K562 (cell line): ENCODE data around the gene C1QTNF6. TPM values are rescaled to one million over a fixed set of nuclear protein-coding genes. Genes with fewer than 3 reads are reported as not detected.
A peak's percentile ranks its signal among the peaks of the same experiment; 100 is the strongest.

Experiments
- ATAC-seq: fragments of 200-7000 bp; cut with Tn5 transposase; 3 replicates; pipeline ENCODE4 v1.9.1; 2020; ENCODE audit warnings: moderate library complexity
- BruUV-seq: library from RNA; stranded (reverse); fragments of 400-500 nt; replicated peaks from 2 replicates; lab custom pipeline; 2021; lab: Mats Ljungman, UMichigan
- CTCF ChIA-PET: fragments of 300-600 bp; formaldehyde crosslinking; extraction: SDS; loops from one replicate; lab custom pipeline; 2021; ENCODE audit warnings: low intra/inter-chr PET ratio; lab: Yijun Ruan, JAX
- POLR2A ChIA-PET: fragments of 300-600, 350-650 bp; sonication (Branson Sonifier 250); formaldehyde crosslinking; extraction: SDS; loops from one replicate; lab custom pipeline; 2021; ENCODE audit warnings: antibody characterized with exemption, inconsistent platforms; lab: Yijun Ruan, JAX
- DNase-seq, 4 experiments: peaks; one replicate each; pipeline versions ENCODE4 v3.0.0 to v3.0.0-alpha.2; 2011 to 2018; ENCODE audit warnings: low spot score in 3 of 4, mixed read lengths in 3 of 4; ENCODE audit errors: extremely low read depth in 1 of 4
- FAIRE-seq: peaks from 2 replicates; lab custom pipeline; 2011; peaks lifted over from hg19 to GRCh38; lab: Jason Lieb, UNC
- H2AFZ ChIP-seq: 2 replicates; pipeline ENCODE4 v1.6.0; 2011; ENCODE audit warnings: low read depth, low read length, control low read depth, inconsistent platforms
- H3K27ac ChIP-seq: fragments of 200-600 bp; 3 replicates; pipeline ENCODE4 v1.8.0; 2011; ENCODE audit warnings: low read depth, mild to moderate bottlenecking, control low read depth, inconsistent platforms, low read length, moderate library complexity, mixed read lengths; ENCODE audit errors: extremely low read depth
- H3K27me3 ChIP-seq, 2 experiments: fragments of 300-600 bp in 1 of 2; 2 replicates in 1 of 2; 3 replicates in 1 of 2; pipeline versions ENCODE4 v1.6.0 to v1.8.0; 2011; ENCODE audit warnings: inconsistent platforms in 2 of 2, low read length in 2 of 2, mild to moderate bottlenecking in 1 of 2, mixed read lengths in 1 of 2, moderate library complexity in 1 of 2; ENCODE audit not compliant: control insufficient read depth in 2 of 2, insufficient read depth in 2 of 2
- H3K36me3 ChIP-seq: fragments of 300-600 bp; 3 replicates; pipeline ENCODE4 v1.8.0; 2011; ENCODE audit warnings: mild to moderate bottlenecking, low read length, inconsistent platforms; ENCODE audit not compliant: control insufficient read depth, insufficient read depth
- H3K4me1 ChIP-seq, 2 experiments: fragments of 200-600 bp in 1 of 2; replicated peaks in 1 of 2; 2 replicates in 1 of 2; 3 replicates in 1 of 2; pipeline versions ENCODE4 v1.5.1 to v1.8.0; 2011; ENCODE audit warnings: inconsistent platforms in 2 of 2, low read length in 2 of 2, mild to moderate bottlenecking in 1 of 2, mixed read lengths in 1 of 2, moderate library complexity in 1 of 2; ENCODE audit not compliant: control insufficient read depth in 2 of 2, insufficient read depth in 2 of 2
- H3K4me2 ChIP-seq: 2 replicates; pipeline ENCODE4 v1.6.1; 2011; ENCODE audit warnings: low read length, control low read depth, inconsistent platforms, mixed read lengths; ENCODE audit not compliant: insufficient read depth
- H3K4me3 ChIP-seq: fragments of 200-600 bp; sonication (generic), shearing (Covaris generic); 2 replicates; pipeline ENCODE4 v1.5.1; 2016; ENCODE audit warnings: control low read depth, inconsistent platforms
- H3K79me2 ChIP-seq: fragments of 200-600 bp; 3 replicates; pipeline ENCODE4 v1.8.0; 2011; ENCODE audit warnings: low read length, inconsistent platforms; ENCODE audit not compliant: control insufficient read depth, insufficient read depth
- H3K9ac ChIP-seq, 2 experiments: 2 replicates each; pipeline versions ENCODE4 v1.6.0 to v1.6.1; 2011; ENCODE audit warnings: low read depth in 2 of 2, low read length in 2 of 2, control low read depth in 1 of 2, inconsistent platforms in 1 of 2, mild to moderate bottlenecking in 1 of 2, mixed read lengths in 1 of 2; ENCODE audit not compliant: insufficient read depth in 1 of 2
- H3K9me1 ChIP-seq: one replicate; pipeline ENCODE4 v1.6.0; 2011; ENCODE audit warnings: inconsistent platforms, mild to moderate bottlenecking, low read length, moderate library complexity; ENCODE audit not compliant: control insufficient read depth, insufficient read depth
- H3K9me3 ChIP-seq: replicated peaks from 2 replicates; pipeline ENCODE4 v1.5.1; 2011; ENCODE audit warnings: low read depth, low read length, inconsistent platforms; ENCODE audit not compliant: control insufficient read depth, insufficient read depth
- H4K20me1 ChIP-seq: replicated peaks from 2 replicates; pipeline ENCODE4 v1.6.1; 2011; ENCODE audit warnings: low read length, inconsistent platforms, mixed read lengths; ENCODE audit not compliant: control insufficient read depth, insufficient read depth
- CHCHD3 ChIP-seq: fragments of 250-450 bp; sonication (Bioruptor Pico); IDR thresholded peaks from 2 replicates; pipeline ENCODE4 v2.1.2; 2022; ENCODE audit warnings: mild to moderate bottlenecking
- CUX1 ChIP-seq: fragments of 200-800 bp; sonication (Bioruptor generic); IDR thresholded peaks from 2 replicates; pipeline ENCODE4 v1.6.1; 2016; ENCODE audit warnings: missing genetic modification characterization, missing compliant biosample characterization
- JUND ChIP-seq, 2 experiments: IDR thresholded peaks; 2 replicates in 1 of 2; 3 replicates in 1 of 2; pipeline ENCODE4 v1.6.1; 2011; ENCODE audit warnings: borderline replicate concordance in 2 of 2, low read depth in 2 of 2, low read length in 2 of 2, improper control_type of control experiment in 1 of 2, missing biosample characterization in 1 of 2, missing genetic modification characterization in 1 of 2, missing genetic modification reagents in 1 of 2
- MCM2 ChIP-seq: fragments of 450-650 bp; IDR thresholded peaks from 2 replicates; pipeline ENCODE4 v1.6.1; 2017; ENCODE audit warnings: low read depth, mild to moderate bottlenecking
- MEF2A ChIP-seq: IDR thresholded peaks from 2 replicates; pipeline ENCODE4 v1.6.1; 2011; ENCODE audit warnings: low read depth, mild to moderate bottlenecking, low read length, moderate library complexity; ENCODE audit not compliant: control insufficient read depth
- NCOA1 ChIP-seq: fragments of 450-650 bp; IDR thresholded peaks from 2 replicates; pipeline ENCODE4 v1.6.1; 2016; ENCODE audit warnings: low read depth
- POLR3A ChIP-seq: IDR thresholded peaks from 2 replicates; pipeline ENCODE4 v1.6.1; 2011; ENCODE audit warnings: borderline replicate concordance, mild to moderate bottlenecking, moderate library complexity; ENCODE audit not compliant: insufficient read length, insufficient read depth; ENCODE audit errors: extremely low read depth
- RBM25 ChIP-seq: fragments of 200-400 bp; formaldehyde crosslinking; IDR thresholded peaks from 2 replicates; pipeline ENCODE4 v1.6.1; 2018; ENCODE audit warnings: low read length, low read depth, moderate library complexity; ENCODE audit not compliant: severe bottlenecking
- SMARCC2 ChIP-seq: fragments of 450-650 bp; IDR thresholded peaks from 2 replicates; pipeline ENCODE4 v1.6.1; 2017; ENCODE audit warnings: antibody characterized with exemption, moderate library complexity, mild to moderate bottlenecking, low read depth
- TRIM28 ChIP-seq: fragments of 450-650 bp; IDR thresholded peaks from 2 replicates; pipeline ENCODE4 v1.6.1; 2017
- ZNF121 ChIP-seq: sonication (generic); formaldehyde crosslinking; conservative IDR thresholded peaks from 2 replicates; pipeline ENCODE4 v1.8.0; 2022; ENCODE audit warnings: missing genetic modification reagents
- ZNF146 ChIP-seq: IDR thresholded peaks from one replicate; pipeline ENCODE4 v1.6.1; 2018; ENCODE audit warnings: missing compliant biosample characterization; ENCODE audit not compliant: unreplicated experiment
- ZNF408 ChIP-seq: fragments of 250-450 bp; sonication (Bioruptor Pico); IDR thresholded peaks from 2 replicates; pipeline ENCODE4 v1.4.0; 2020; ENCODE audit warnings: low read depth, mild to moderate bottlenecking, moderate library complexity
- ZNF717 ChIP-seq: fragments of 250-450 bp; sonication (Bioruptor Pico); IDR thresholded peaks from 2 replicates; pipeline ENCODE4 v1.5.0; 2021
- in situ Hi-C: fragments of 300-500 bp; cut with MboI; formaldehyde crosslinking; loops from 4 replicates; pipeline ENCODE4 v1.15.0; 2018; ENCODE audit warnings: inconsistent platforms, mixed read lengths
- intact Hi-C: fragments of 100-400 bp; cut with micrococcal nuclease; formaldehyde crosslinking; loops from 2 replicates; pipeline ENCODE4 v1.14.2; 2022
- polyA plus RNA-seq, 8 experiments: library from polyadenylated mRNA; depleted of rRNA in 4 of 8; stranded (reverse) in 5 of 8; unstranded in 3 of 8; fragments of >200 nt; fragmentation: Nextera tagmentation in 2 of 8; fragmentation: Illumina TruSeq in 1 of 8; extraction: Ambion mirVana in 2 of 8; extraction: Trizol in 1 of 8; gene quantifications; 2 replicates each; pipeline versions ENCODE4 v1.2.1 to v1.2.3, GENCODE V29; 2011 to 2014; ENCODE audit warnings: inconsistent platforms in 1 of 8, missing spikeins in 1 of 8
- total RNA-seq, 7 experiments: library from RNA; depleted of rRNA in 6 of 7; stranded (reverse); fragments of >200 nt in 6 of 7; fragmentation: Illumina TruSeq in 2 of 7; extraction: Trizol in 2 of 7; gene quantifications; 2 replicates each; pipeline versions ENCODE4 v1.2.1 to v1.2.3, GENCODE V29; 2011 to 2021; ENCODE audit warnings: low replicate concordance in 1 of 7

The C1QTNF6 gene
- total and polyA plus RNA-seq, 9 of the 15 experiments (the other 6 are each of a cell fraction or from before 2014, with no cell fraction given), result 0.18 to 0.92 (median 0.55) TPM

DNA sequence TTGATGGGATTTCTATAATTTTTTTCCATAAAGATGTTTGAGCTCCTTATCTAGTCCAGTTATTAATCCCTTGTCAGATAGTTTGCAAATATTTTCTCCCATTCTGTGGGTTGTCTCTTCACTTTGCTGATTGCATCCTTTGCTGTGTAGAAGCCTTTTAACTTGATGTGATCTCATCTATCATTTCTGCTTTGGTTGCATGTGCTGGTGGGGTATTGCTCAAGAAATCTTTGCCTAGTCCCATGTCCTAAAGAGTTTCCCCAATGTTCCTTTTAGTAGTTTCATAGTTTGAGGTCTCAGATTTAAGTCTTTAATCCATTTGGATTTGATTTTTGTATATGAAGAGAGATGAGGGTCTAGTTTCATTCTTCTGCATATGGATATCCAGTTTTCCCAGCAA lies 36.6 kb downstream of the C1QTNF6 start (continued):
- TF ChIP-seq CUX1 (CRISPR knock-in tag), result no peak
- TF ChIP-seq MEF2A, result no peak

GRCh38 chr22:37150701-37151100 lies 37.3 kb downstream of the C1QTNF6 start:
- peaks cover 0 to 6% of the 10 kb centered on the region in 2 experiments; a peak in 2 of 5 replicates for H3K4me1 ChIP-seq
- TF ChIP-seq CHCHD3 (CRISPR knock-in tag) (no peak), RBM25 (peak; percentile 80), MCM2 (no peak), TRIM28 (no peak), ZNF146 (CRISPR knock-in tag) (peak; percentile 94), JUND (IDR thresholded peaks at IDR 0.05; ENCODE audit: borderline replicate concordance, low read depth, low read length) (no peak), JUND (tag; IDR thresholded peaks at IDR 0.05; ENCODE audit: borderline replicate concordance, low read depth, low read length) (no peak), SMARCC2 (no peak), ZNF717 (CRISPR knock-in tag) (no peak), ZNF121 (CRISPR knock-in tag) (no peak), NCOA1 (no peak), POLR3A (no peak), ZNF408 (CRISPR knock-in tag) (no peak)
- no TSS peak for BruUV-seq
- no peaks in the 10 kb centered on the region for H3K79me2 ChIP-seq
- no peak overlapping the region for H3K27ac ChIP-seq
- no peak overlapping the region for H3K4me3 ChIP-seq
- no peaks in the 10 kb centered on the region; the same call in 1 of the 2 replicates for H4K20me1 ChIP-seq
- in situ Hi-C loops, result no loop called here
- no peak overlapping the region for H3K9ac ChIP-seq
- ATAC-seq, result no peak
- no peaks in the 10 kb centered on the region for H3K36me3 ChIP-seq
- H3K4me2 ChIP-seq, result no peak overlapping the region
- ChIA-PET POLR2A (no interaction called here), CTCF (no interaction called here)
- FAIRE-seq, result no peak
- no peaks in the 10 kb centered on the region for H3K9me1 ChIP-seq
- H3K9me3 ChIP-seq, result no peaks in the 10 kb centered on the region
- DNase-seq, result no peak
- intact Hi-C loops, result no loop called here
- H2AFZ ChIP-seq, result no peak overlapping the region
- peaks cover 0 to 25% of the 10 kb centered on the region in 2 experiments; a peak in 3 of 5 replicates for H3K27me3 ChIP-seq
